ENCODE data around the gene EXOC5. TPM values are rescaled to one million over a fixed set of nuclear protein-coding genes. Genes with fewer than 3 reads are reported as not detected.

Gene EXOC5
- total RNA-seq, 1 experiment from 2014 or later = 51.0 TPM

DNA sequence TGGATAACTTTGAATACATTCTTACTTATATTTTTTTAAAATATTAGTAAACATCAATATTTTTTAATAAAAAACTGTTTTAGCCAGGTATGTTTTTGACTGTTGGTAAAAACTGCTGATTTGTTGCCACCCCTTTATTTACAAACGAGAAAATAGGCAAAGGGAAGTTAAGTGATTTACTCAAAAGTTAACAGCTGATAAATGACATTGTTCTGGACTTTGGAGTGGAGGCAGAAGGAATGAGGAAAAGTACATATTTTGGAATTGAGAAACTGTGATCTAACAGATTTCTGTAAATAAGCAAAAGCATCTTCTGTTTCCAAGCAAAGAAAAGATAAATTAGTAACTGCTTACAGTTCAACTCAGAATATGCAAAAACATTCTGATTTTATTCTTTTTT, 4.5 kb upstream of the EXOC5 start:
- Histone ChIP-seq H3K4me3 (no peak overlapping the region), H3K9me2 (ENCODE audit: insufficient read depth) (no peaks in the 10 kb centered on the region), H3K4me1 (replicated peaks; ENCODE audit: insufficient read depth) (peaks cover 20% of the 10 kb centered on the region; the same call in 1 of the 2 replicates), H3K36me3 (ENCODE audit: low read depth) (peaks cover 21% of the 10 kb centered on the region), H4K20me1 (ENCODE audit: insufficient read depth) (peaks cover 4% of the 10 kb centered on the region), H3K27ac (no peak overlapping the region), H3F3A (ENCODE audit: insufficient read depth, low read depth) (peaks cover 8% of the 10 kb centered on the region), H3K4me2 (no peak overlapping the region), H2AFZ (no peak overlapping the region), H3K79me2 (ENCODE audit: low read depth) (peaks cover 47% of the 10 kb centered on the region), H3K9me3 (ENCODE audit: insufficient read depth, low read depth) (no peaks in the 10 kb centered on the region), H3K27me3 (ENCODE audit: insufficient read depth, low read depth) (no peaks in the 10 kb centered on the region)
- DNase-seq = no peak
- BruUV-seq (replicated peaks) = no TSS peak
- intact Hi-C loops (cut with micrococcal nuclease; ENCODE audit: unreplicated experiment) = no loop called here
- TF ChIP-seq, protein P1, sequence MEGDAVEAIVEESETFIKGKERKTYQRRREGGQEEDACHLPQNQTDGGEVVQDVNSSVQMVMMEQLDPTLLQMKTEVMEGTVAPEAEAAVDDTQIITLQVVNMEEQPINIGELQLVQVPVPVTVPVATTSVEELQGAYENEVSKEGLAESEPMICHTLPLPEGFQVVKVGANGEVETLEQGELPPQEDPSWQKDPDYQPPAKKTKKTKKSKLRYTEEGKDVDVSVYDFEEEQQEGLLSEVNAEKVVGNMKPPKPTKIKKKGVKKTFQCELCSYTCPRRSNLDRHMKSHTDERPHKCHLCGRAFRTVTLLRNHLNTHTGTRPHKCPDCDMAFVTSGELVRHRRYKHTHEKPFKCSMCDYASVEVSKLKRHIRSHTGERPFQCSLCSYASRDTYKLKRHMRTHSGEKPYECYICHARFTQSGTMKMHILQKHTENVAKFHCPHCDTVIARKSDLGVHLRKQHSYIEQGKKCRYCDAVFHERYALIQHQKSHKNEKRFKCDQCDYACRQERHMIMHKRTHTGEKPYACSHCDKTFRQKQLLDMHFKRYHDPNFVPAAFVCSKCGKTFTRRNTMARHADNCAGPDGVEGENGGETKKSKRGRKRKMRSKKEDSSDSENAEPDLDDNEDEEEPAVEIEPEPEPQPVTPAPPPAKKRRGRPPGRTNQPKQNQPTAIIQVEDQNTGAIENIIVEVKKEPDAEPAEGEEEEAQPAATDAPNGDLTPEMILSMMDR (conservative IDR thresholded peaks at IDR 0.05) = no peak
- ChIA-PET POLR2A (ENCODE audit: unreplicated experiment) (no interaction called here), CTCF (no interaction called here)

DNA sequence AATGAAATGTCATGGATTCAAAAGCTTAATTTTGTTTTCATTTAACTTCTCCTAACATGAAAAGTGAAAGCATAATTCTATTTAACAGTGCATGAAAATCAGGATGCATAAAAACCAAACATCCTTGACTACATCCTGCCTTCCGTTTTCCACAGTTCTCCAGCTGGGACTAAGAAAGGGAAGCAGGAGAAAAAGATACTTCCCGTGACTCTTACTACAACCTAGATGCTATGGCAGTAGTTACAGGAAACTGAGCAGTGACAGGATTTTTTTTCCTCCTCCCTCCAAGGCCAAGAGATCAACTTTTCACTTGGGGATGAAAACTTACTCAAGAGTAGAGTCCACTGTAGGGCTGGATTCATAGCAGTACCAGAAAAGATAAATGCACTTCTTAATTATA, 2.6 kb downstream of the EXOC5 start:
- Histone ChIP-seq H3K4me2 (no peak overlapping the region), H3F3A (ENCODE audit: insufficient read depth, low read depth) (peaks cover 8% of the 10 kb centered on the region), H2AFZ (no peak overlapping the region), H4K20me1 (ENCODE audit: insufficient read depth) (no peaks in the 10 kb centered on the region; the same call in none of the 2 replicates), H3K9me2 (ENCODE audit: insufficient read depth) (no peaks in the 10 kb centered on the region), H3K27me3 (ENCODE audit: insufficient read depth, low read depth) (no peaks in the 10 kb centered on the region), H3K36me3 (ENCODE audit: low read depth) (no peaks in the 10 kb centered on the region), H3K4me1 (replicated peaks; ENCODE audit: insufficient read depth) (peaks cover 20% of the 10 kb centered on the region), H3K9me3 (ENCODE audit: insufficient read depth, low read depth) (no peaks in the 10 kb centered on the region), H3K79me2 (ENCODE audit: low read depth) (peaks cover 81% of the 10 kb centered on the region), H3K4me3 (no peak overlapping the region), H3K27ac (no peak overlapping the region)
- DNase-seq = no peak
- intact Hi-C loops (cut with micrococcal nuclease; ENCODE audit: unreplicated experiment) = no loop called here
- no TSS peak for BruUV-seq (replicated peaks)
- TF ChIP-seq EZH2 (IDR thresholded peaks at IDR 0.05; ENCODE audit: low read depth) = no peak
- TF ChIP-seq, protein P1 (conservative IDR thresholded peaks at IDR 0.05) = no peak
- CTCF ChIA-PET = interaction anchor here (0.5 kb wide), 1 partner anchor 1141 kb away, joined by 3 read pairs; no protein-coding TSS in a partner anchor
- POLR2A ChIA-PET (ENCODE audit: unreplicated experiment) = no interaction called here

DNA sequence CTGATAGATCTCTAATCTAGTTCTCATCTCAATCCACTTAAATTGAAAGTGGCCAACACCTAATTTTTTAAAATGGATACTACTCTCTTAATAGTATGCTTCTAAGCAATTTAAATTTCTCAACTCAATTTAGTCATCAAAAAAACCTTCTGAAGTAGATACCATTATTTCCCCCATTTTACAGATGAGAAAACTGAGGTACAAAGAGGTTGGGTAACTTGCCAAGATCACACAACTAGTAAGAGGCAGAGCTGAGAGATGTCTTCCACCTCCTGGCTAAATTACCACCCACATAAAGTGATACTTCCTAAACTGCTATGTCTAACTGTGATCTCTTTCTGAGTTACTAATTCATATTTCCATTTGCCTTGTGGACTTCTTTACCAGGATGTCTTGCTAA, 6.6 kb downstream of the EXOC5 start:
- H3K4me1 ChIP-seq (replicated peaks; ENCODE audit: insufficient read depth) = peaks cover 3% of the 10 kb centered on the region
- BruUV-seq (replicated peaks) = no TSS peak
- ChIA-PET POLR2A (ENCODE audit: unreplicated experiment) (no interaction called here), CTCF (no interaction called here)
- H3K9me3 ChIP-seq (ENCODE audit: insufficient read depth, low read depth) = no peaks in the 10 kb centered on the region
- TF ChIP-seq, protein P1 (conservative IDR thresholded peaks at IDR 0.05) = no peak
- no peak for TF ChIP-seq EZH2 (IDR thresholded peaks at IDR 0.05; ENCODE audit: low read depth)
- no peak overlapping the region for H2AFZ ChIP-seq
- no peaks in the 10 kb centered on the region for H3K27me3 ChIP-seq (ENCODE audit: insufficient read depth, low read depth)
- H3K36me3 ChIP-seq (ENCODE audit: low read depth) = peaks cover 3% of the 10 kb centered on the region; the same call in 1 of the 2 replicates
- no peak overlapping the region for H3K4me2 ChIP-seq
- H3K4me3 ChIP-seq = no peak overlapping the region
- DNase-seq = no peak
- H3K79me2 ChIP-seq (ENCODE audit: low read depth) = peaks cover 71% of the 10 kb centered on the region
- H3K9me2 ChIP-seq (ENCODE audit: insufficient read depth) = no peaks in the 10 kb centered on the region; the same call in 1 of the 2 replicates
- no peak overlapping the region for H3K27ac ChIP-seq
- no peaks in the 10 kb centered on the region for H3F3A ChIP-seq (ENCODE audit: insufficient read depth, low read depth)
- intact Hi-C loops (cut with micrococcal nuclease; ENCODE audit: unreplicated experiment) = no loop called here
- no peaks in the 10 kb centered on the region; the same call in 1 of the 2 replicates for H4K20me1 ChIP-seq (ENCODE audit: insufficient read depth)

All from PC-9 (cell line).